Fibroblast of the conjunctiva (primary cell): ENCODE results near the gene KSR2.
"Not testable (repeated sequence)": the region's sequence is repeated elsewhere in the genome, so short reads cannot be mapped to it uniquely, and the experiment has no call there.

Source experiments
- DNase-seq: peaks from one replicate; pipeline ENCODE4 v3.0.0-alpha.2; 2010; ENCODE audit warnings: low read depth

The KSR2 gene

GRCh38 chr12:117857632-117858612 lies 110.9 kb downstream of the KSR2 start:
- DNase-seq = peak; percentile 23

- not testable (repeated sequence) for DNase-seq
Observed at GRCh38 chr12:117857139-117857538, 111.7 kb downstream of the KSR2 start.

GRCh38 chr12:117855165-117855564 lies 113.6 kb downstream of the KSR2 start:
- no peak for DNase-seq

DNA sequence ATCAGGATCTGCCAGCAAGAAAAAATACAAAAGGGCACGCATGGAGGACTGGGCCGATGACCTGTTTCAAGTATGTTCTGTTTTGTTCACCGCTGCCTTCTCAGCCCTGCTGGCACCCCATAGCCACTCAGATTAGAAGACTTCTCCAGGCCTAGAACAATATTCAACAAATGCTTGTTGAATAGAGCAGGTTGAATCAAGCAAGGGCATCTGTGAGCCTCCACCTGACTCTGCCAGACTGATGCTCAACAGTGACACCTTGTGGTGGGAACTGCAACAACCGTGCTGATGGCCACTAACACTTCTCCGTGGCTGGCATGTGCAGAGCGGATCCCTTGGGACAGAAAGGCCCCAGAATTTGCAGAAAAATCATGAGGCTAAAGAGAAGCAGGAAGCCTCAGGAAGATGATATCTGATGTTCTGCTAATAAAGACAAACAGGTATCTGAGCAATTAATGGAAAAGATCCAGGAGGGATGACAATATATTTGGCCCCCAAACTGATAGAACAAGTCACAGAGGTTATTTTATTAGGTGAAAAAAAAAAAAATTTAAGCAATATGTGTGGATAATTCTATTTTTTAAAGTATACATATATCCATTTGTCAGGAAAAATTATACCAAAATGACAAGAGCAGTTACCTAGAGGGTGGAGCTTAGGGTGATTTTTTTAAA lies 114.3 kb downstream of the KSR2 start:
- DNase-seq = no peak

- DNase-seq = no peak
Observed at GRCh38 chr12:117853600-117853999, 115.2 kb downstream of the KSR2 start.

GRCh38 chr12:117850048-117850447 lies 118.7 kb downstream of the KSR2 start:
- DNase-seq = no peak

DNA sequence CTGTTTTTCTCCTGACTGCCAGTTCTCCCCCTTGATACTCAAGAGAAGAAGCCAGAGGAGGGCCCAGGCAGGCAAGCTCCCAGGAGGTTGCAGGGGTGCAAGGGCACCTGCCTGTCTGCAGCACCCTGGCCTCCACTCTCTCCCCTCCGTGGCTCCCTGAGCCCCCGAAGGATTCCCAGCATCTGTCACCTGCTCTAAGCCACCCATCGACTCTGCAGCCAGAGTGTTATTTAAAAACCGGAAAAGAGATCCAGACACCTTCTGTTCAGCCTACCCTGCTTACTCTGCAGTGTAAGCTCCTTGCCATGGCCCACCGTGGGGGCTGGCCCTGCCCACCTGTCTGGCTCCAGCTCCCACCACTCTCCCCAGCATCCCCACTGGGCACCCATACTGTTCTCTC lies 121.4 kb downstream of the KSR2 start:
- no peak for DNase-seq

DNA sequence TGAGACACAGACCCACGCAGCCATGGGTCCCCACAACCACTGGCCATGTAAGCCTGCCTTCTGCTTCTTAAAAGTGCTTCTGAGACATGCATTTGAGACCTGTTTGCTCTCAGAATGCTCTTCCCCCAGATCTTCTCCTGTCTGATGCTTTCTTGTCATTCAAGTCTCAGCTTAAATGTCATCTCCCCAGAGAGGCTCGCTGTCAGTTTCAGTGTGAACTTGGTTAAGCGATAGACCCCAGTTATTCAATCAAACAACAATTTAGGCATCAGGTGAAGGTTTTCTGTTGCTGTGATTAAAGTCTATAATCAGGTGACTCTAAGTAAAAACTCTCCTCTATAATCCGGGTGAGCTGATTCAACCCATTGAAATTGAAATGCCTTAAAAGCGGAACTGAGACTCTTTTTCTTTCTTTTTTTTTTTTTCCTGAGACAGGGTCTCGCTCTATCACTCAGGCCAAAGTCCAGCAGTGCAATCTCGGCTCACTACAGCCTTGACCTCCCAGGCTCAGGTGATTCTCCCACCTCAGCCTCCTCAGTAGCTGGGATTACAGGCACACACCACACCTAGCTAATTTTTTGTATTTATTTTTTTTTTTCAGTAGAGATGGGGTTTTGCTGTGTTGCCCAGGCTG lies 123.4 kb downstream of the KSR2 start:
- no peak for DNase-seq

DNA sequence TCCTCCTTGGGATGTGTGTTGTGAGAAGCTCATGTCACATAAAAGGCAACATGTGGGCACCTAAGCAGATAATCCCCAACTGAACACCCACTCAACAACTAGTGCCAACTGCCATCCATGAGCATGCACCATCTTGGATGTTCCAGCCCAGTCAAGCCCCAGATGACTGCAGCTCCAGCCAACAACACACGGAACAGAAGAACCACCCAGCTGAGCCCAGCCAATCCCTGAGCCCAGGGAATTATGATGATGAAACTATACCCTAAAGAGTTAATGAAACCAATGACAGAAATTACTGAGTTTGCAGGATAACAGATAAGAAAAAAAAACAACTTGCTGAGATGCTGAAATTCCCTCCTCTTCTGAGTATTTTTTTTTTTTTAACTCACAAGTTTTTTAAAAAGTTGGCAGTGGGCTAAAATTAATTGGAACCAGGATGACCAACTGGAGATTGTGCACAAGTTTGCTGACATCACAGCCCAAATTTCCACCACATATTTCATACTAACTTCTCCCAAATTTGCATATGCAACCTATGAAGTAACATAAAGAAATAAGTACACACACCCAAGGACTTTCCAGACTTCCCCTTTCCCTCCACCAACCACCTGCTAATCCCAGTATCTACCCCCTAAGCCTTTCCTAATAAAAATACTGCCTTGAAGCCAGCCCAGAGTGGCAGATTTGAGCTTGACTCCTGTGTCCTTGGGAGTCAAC lies 124.5 kb downstream of the KSR2 start:
- DNase-seq = no peak

- DNase-seq = no peak
Observed at GRCh38 chr12:117842630-117843029, 126.2 kb downstream of the KSR2 start.

DNA sequence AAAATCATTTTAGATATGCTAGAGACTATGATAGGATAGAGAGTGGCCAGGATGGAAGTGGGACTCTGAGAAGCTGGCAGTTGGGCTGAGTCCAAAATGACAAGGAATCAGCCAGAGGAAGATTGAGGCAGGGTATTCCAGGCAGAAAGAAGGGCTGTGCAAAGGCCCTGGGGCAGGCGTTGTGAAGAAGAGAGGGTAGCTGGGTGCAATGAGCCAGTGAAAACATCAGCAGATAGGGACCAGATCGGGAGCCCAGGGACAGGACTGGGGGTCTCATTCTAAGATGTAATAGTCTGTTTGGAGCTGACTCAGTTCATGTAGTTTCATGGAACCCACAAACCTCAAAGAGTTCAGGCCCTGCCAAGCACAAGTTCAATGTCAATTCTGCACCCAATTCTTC lies 126.6 kb downstream of the KSR2 start:
- no peak for DNase-seq

GRCh38 chr12:117837737-117838050 lies 131.1 kb downstream of the KSR2 start:
- DNase-seq = no peak

DNA sequence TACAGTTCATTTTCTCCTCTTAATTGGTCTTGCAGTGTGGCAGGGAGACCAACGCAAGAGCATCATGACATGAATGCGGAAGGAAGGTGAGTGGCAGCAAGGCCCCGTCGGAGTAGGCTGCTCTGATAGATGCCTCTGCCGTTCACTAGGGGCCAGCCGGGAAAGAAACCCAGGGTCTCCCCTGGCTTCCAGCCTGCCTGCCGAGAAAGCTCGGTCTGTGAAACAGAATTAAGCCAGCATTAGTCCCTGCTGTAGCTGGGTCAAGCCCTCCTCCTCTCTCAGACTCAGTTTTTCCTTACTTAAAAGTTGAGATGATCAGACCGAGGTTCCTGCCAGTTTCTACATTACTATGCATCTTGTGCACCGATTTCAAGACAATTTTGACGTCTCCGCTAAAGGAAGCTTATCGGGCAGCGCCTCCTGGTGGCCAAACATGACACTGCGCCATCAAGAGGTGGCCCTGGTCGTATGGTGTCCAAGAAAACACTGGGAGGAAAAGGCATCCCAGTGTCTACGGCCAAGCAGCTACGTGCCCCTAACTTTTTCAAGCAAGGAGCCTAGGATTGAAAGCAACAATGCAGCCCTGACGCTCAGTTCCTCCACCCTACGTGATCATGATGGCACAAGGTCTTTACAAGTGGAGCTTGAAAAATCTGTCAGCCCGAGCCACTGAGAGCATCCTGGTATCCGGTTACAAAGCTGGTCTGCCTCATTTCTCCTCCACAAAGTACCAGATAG lies 131.6 kb downstream of the KSR2 start:
- DNase-seq = peak; percentile 39

DNA sequence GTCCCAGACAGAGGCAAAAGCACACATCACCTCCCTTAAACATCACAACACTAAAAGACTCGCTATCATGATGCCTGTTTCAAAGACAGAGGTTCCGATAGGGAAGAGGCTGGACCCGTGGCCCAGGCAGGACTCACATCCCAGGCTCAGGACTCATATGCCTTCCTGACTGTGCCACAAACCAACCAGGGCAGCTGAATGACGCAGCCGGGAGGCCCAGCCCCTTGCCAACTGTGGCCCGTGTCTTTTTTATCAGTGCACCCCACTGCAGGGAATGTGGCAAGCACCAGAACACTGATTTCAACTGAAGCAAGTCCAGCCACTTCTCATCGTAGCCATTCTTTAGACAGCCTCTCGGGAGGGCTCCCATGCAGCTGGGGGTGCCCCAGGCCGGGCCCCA lies 132.3 kb downstream of the KSR2 start:
- no peak for DNase-seq

- DNase-seq = no peak
Observed at GRCh38 chr12:117835156-117835555, 133.6 kb downstream of the KSR2 start.

DNA sequence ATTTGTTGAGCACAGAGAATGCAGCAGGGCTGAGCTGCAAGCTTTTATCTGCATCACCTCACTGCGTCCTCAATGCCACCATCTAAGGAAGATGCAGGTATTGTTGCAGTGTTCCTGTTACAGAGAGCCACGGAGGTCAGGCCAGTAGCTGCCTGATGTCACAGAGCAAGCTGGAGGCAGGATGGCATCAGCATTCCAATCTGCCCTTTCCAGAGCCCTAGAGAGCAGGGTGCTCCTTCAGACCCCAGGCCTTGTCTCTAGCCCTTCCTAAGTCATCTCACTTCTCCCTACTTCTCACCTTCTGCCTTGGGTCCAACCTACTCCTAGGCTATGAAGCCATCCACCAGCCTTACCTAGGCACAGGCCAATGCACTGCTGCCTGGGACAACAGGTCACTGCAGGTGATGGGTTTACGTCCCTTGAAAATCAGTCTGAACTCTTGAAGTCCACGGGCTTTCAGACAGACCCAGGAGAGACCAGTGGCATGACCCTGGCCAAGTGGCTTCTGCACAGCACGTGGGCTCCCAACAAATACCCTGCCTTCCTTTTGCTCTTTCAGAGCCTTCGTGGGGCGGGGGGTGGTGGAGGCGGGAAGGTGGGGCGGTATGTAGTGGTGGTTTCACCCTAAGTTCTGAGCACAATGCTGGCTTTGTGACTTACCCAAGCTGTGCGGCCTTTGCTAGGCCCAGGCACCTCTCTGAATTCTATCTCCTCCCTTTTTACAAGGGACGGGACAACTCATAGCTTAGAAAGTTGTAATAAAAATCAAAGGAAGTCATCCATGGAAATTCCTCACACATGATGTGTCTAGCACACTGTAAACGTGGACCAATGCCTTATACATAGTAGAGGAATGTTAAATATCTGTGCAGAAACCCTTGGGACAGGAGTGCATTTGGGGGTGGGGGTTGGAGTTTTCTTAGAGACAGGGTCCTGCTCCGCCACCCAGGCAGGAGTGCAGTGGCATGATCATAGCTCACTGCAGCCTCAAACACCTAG lies 136.0 kb downstream of the KSR2 start:
- DNase-seq = no peak

DNA sequence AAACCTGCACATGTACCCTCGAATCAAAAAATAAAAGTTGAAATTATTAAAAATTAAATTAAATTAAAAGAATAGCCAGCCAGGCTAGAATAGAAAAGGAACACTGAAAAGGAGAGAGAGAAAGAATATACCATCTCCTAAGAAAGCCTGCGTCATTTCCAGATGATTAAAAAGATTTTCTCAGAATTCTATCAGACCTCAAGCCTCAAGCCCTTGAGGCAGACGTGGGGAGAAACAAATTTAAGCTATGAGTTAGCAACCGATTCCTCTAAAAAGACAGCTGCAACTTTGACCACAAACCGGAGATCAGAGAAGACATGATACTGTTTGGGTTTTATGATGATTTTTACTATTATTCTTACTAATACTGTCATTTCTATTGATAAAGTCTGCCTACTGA lies 138.3 kb downstream of the KSR2 start:
- no peak for DNase-seq

GRCh38 chr12:117829108-117829507 lies 139.7 kb downstream of the KSR2 start:
- no peak for DNase-seq

DNA sequence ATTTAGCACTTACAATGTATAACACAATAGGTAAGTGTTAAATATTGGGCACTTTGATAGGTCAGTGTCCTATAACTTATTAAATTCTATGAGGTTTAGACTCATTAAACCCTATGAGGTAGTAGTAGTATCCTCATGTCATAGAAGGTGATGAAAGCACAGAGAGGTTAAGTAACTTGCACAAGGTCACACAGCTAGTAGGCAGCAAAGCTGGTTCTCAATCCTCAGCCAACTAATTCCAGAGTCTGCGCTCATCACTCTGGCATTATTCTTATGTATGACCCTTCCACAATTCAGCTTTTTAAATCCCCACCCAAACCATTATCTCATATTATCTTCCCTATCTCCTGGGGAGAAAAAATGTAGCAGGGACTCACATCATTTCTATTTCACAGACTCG lies 141.1 kb downstream of the KSR2 start:
- DNase-seq = no peak

DNA sequence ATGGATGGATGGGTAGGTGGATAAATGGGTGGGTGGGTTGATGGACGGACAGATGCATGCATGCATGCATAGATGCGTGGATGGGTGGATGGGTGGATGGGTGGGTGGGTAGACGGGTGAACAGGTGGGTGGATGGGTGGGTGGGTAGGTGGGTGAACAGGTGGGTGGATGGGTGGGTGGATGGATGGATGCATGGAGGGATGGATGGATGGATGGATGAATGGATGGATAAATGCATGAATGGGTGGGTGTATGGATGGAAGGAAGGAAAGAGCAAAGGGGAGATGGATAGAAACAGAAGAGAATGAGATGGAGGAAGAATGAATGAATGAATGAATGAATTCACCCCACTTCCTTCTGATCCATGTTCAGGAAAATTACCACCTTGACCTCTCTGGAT lies 143.0 kb downstream of the KSR2 start:
- DNase-seq = no peak
